Stimulated activated CD8-positive, alpha-beta memory T cell treated with anti-CD3 and anti-CD28 coated beads, Interleukin-4, amount 100 ng/mL, for 48 hours (primary cell): Measurements from ENCODE around the gene CNTN5.

Source experiments
- DNase-seq: peaks from one replicate; pipeline ENCODE4 v3.0.0-alpha.2; 2020

Gene CNTN5

DNA sequence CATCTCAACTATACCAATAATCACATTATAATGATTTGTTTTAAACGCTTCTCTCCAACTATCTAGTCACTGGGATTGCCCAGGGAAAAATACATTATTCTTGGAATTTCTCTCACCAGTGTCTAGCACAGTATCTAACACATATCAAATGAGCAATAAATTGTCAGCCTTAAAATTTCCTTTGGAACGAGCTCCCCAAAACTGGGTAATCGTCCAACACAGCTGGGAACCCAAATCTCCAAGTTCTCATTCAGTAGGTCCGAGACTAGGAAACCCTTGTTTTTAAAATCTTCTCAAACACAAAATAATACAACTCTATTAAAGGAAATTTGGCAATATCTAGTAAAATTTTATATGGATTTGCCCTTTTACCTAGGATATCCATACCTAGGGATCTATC lies 1338.5 kb downstream of the CNTN5 start:
- DNase-seq = no peak

DNA sequence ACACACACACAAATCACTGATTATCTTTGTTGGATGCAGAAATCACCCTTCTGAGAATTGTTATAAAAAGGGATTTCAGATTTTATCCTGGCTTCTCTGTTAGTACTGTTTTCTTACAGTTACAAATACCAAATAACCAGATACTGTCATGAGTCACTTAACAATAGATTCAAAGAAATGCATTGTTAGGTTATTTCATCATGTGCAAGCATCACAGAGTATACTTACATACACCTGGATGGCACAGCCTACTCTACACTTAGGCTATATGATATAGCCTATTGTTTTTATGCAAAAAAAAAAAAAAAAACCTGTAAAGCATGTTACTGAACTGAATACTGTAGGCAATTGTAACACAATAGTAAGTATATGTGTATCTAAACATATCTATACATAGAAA lies 1347.1 kb downstream of the CNTN5 start:
- DNase-seq = no peak

GRCh38 chr11:100383357-100383865 lies 1362.7 kb downstream of the CNTN5 start:
- DNase-seq = no peak

DNA sequence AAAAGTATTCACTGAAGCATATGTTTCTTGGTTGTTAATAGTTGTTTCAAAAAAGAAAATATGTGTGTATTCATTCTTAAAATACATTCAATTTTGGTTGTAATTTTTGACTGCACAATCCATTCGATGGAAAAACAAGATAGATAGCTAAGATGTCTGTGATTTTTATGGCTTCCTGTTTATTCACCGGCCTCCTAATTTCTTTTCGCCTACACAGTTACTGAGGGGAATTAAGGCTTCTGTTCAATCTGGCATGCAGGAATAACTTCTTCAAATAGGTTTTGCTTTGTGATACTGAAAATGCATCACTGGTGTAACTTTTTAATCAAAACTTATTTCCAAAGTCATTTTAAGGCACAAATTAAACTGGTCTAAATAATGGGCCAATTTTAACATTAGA lies 1375.5 kb downstream of the CNTN5 start:
- no peak for DNase-seq

GRCh38 chr11:100397401-100397800 lies 1376.7 kb downstream of the CNTN5 start:
- DNase-seq = no peak

- no peak for DNase-seq
Measured at GRCh38 chr11:100403816-100404215, 1383.1 kb downstream of the CNTN5 start.

- no peak for DNase-seq
Measured at GRCh38 chr11:100404907-100405306, 1384.2 kb downstream of the CNTN5 start.
